Stimulated activated CD4-positive, alpha-beta T cell treated with anti-CD3 and anti-CD28 coated beads, Interleukin-4, amount 100 ng/mL, for 1 hour (primary cell): ENCODE results near the gene POLR3GL.
"Not testable (repeated sequence)": the region's sequence is repeated elsewhere in the genome, so short reads cannot be mapped to it uniquely, and the experiment has no call there.

ENCODE experiments used
- DNase-seq: peaks from one replicate; pipeline ENCODE4 v3.0.0-alpha.2; 2020

The POLR3GL gene

GRCh38 chr1:145964328-145965118, at the start of gene POLR3GL, which contains the start of gene ANKRD34A:
Gene POLR3GL, plus strand, starts transcription at chr1:145964690. Its CDS starts 10,176 bp downstream, at chr1:145974866.
Gene ANKRD34A, minus strand, starts transcription at chr1:145964575. Its CDS starts 2,816 bp downstream, at chr1:145961759.
- peak; percentile 91 for DNase-seq

- no peak for DNase-seq
These were observed 47.7 kb upstream of the POLR3GL start for GRCh38 chr1:145916745-145917144.

GRCh38 chr1:145917595-145917994, 46.9 kb upstream of the POLR3GL start:
- DNase-seq: no peak

- DNase-seq: peak; percentile 93
These were observed 46.1 kb upstream of the POLR3GL start, which contains the start of gene PEX11B for GRCh38 chr1:145918144-145918991. Gene PEX11B, minus strand, starts transcription at chr1:145918717. Its CDS starts 29 bp downstream, at chr1:145918688.

- no peak for DNase-seq
These were observed 45.2 kb upstream of the POLR3GL start for GRCh38 chr1:145918992-145919939.

- DNase-seq: not testable (repeated sequence)
These were observed 44.2 kb upstream of the POLR3GL start for GRCh38 chr1:145920297-145920696.

- no peak for DNase-seq
These were observed 42.2 kb upstream of the POLR3GL start for GRCh38 chr1:145922266-145922665.

GRCh38 chr1:145926686-145927062, 37.8 kb upstream of the POLR3GL start:
- DNase-seq: peak; percentile 53

GRCh38 chr1:145927063-145927886, 37.2 kb upstream of the POLR3GL start, which contains the start of gene RBM8A:
Gene RBM8A, minus strand, starts transcription at chr1:145927484. Its CDS starts 58 bp downstream, at chr1:145927426.
- DNase-seq: peak; percentile 85

- DNase-seq: no peak
These were observed 36.4 kb upstream of the POLR3GL start for GRCh38 chr1:145927916-145928643.

GRCh38 chr1:145932522-145933009, 31.9 kb upstream of the POLR3GL start:
- not testable (repeated sequence) for DNase-seq

- DNase-seq: no peak
These were observed 28.8 kb upstream of the POLR3GL start for GRCh38 chr1:145935708-145936107.

- no peak for DNase-seq
These were observed 28.2 kb upstream of the POLR3GL start for GRCh38 chr1:145936247-145936646.

- no peak for DNase-seq
These were observed 27.1 kb upstream of the POLR3GL start for GRCh38 chr1:145937436-145937835.

GRCh38 chr1:145942405-145942804, 22.1 kb upstream of the POLR3GL start:
- no peak for DNase-seq

GRCh38 chr1:145942871-145943270, 21.6 kb upstream of the POLR3GL start:
- no peak for DNase-seq

GRCh38 chr1:145944532-145944931, 20.0 kb upstream of the POLR3GL start:
- DNase-seq: no peak

- DNase-seq: no peak
These were observed 18.0 kb upstream of the POLR3GL start for GRCh38 chr1:145946477-145946986.

- no peak for DNase-seq
These were observed 16.9 kb upstream of the POLR3GL start for GRCh38 chr1:145947551-145947950.

- no peak for DNase-seq
These were observed 15.3 kb upstream of the POLR3GL start for GRCh38 chr1:145949219-145949618.
